Measurements from ENCODE around the gene SRGAP3.

DNA sequence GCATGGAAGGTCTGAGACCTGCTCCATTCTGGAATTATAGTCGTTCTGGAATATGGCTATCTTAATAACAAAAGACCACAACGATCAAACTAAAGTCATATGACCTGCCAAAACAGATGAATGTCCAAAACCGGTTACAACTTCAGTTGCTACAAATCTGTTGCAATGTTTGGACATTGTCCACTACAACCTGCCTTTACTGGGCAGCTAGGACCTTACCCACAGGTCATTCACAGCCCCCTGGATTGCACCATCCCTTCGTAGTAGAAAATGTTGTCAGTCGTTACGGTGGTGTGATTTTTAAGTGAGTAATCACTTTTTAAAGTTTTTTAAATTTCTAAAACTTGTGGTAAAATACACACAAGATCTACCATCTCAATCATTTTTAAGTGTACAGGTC lies 22.5 kb upstream of the SRGAP3 start:
- no peak for TF ChIP-seq POLR2A (IDR thresholded peaks at IDR 0.05)
- TF ChIP-seq, protein P1, sequence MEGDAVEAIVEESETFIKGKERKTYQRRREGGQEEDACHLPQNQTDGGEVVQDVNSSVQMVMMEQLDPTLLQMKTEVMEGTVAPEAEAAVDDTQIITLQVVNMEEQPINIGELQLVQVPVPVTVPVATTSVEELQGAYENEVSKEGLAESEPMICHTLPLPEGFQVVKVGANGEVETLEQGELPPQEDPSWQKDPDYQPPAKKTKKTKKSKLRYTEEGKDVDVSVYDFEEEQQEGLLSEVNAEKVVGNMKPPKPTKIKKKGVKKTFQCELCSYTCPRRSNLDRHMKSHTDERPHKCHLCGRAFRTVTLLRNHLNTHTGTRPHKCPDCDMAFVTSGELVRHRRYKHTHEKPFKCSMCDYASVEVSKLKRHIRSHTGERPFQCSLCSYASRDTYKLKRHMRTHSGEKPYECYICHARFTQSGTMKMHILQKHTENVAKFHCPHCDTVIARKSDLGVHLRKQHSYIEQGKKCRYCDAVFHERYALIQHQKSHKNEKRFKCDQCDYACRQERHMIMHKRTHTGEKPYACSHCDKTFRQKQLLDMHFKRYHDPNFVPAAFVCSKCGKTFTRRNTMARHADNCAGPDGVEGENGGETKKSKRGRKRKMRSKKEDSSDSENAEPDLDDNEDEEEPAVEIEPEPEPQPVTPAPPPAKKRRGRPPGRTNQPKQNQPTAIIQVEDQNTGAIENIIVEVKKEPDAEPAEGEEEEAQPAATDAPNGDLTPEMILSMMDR (IDR thresholded peaks at IDR 0.05): no peak
- no peak for TF ChIP-seq POLR2AphosphoS5 (IDR thresholded peaks at IDR 0.05)
